A673 (cell line): Measurements from ENCODE around the gene CCNI.

Experiments
- CTCF ChIP-seq: fragments of 300-800, 200-600 bp; sonication (generic); conservative IDR thresholded peaks from 2 replicates; pipeline ENCODE4 v1.5.1; 2017; ENCODE audit warnings: low read depth, mild to moderate bottlenecking, antibody characterized with exemption, low read length, moderate library complexity, mixed read lengths
- EZH2 ChIP-seq: fragments of 200-600 bp; sonication (generic); IDR thresholded peaks from 2 replicates; pipeline ENCODE4 v1.6.1; 2017; ENCODE audit warnings: borderline replicate concordance, low read depth, mild to moderate bottlenecking, mixed read lengths, antibody characterized with exemption, low read length; ENCODE audit not compliant: poor library complexity, severe bottlenecking

- TF ChIP-seq CTCF (no peak), EZH2 (no peak)
Measured at GRCh38 chr4:77079281-77079680, 3.5 kb upstream of the CCNI start.
